Activated CD8-positive, alpha-beta T cell treated with anti-CD3 and anti-CD28 coated beads for 36 hours (primary cell): ENCODE measurements around the gene VAMP8. TPM values are rescaled to one million over a fixed set of nuclear protein-coding genes. Genes with fewer than 3 reads are reported as not detected.

ENCODE experiments used
- ATAC-seq: fragments of 200-7000 bp; cut with Tn5 transposase; one replicate; pipeline ENCODE4 v1.10.0; 2021; ENCODE audit warnings: mild to moderate bottlenecking, moderate library complexity
- CTCF ChIA-PET: fragments of 350-600 bp; sonication (Branson Sonifier 250); formaldehyde crosslinking; loops from one replicate; lab custom pipeline; 2021; ENCODE audit warnings: antibody characterized with exemption; lab: Charles Lee
- POLR2A ChIA-PET: fragments of 350-600 bp; sonication (Branson Sonifier 250); formaldehyde crosslinking; loops from one replicate; lab custom pipeline; 2021; ENCODE audit warnings: antibody characterized with exemption; lab: Charles Lee
- DNase-seq: peaks from one replicate; pipeline ENCODE4 v3.0.0-alpha.2; 2020
- H3K27ac Mint-ChIP-seq: one replicate; pipeline ENCODE4 v1.8.0; 2021; ENCODE audit warnings: mild to moderate bottlenecking, mixed read lengths
- H3K27me3 Mint-ChIP-seq: one replicate; pipeline ENCODE4 v1.8.0; 2021; ENCODE audit warnings: mixed read lengths
- H3K36me3 Mint-ChIP-seq: one replicate; pipeline ENCODE4 v1.8.0; 2021; ENCODE audit warnings: low read depth, mixed read lengths
- H3K4me1 Mint-ChIP-seq: one replicate; pipeline ENCODE4 v1.8.0; 2021; ENCODE audit warnings: low read depth, mixed read lengths
- H3K4me3 Mint-ChIP-seq: one replicate; pipeline ENCODE4 v1.8.0; 2021; ENCODE audit warnings: mild to moderate bottlenecking, moderate library complexity, mixed read lengths
- H3K9me3 Mint-ChIP-seq: one replicate; pipeline ENCODE4 v1.8.0; 2021; ENCODE audit warnings: mixed read lengths
- CTCF ChIP-seq: fragments of 200-600 bp; IDR thresholded peaks from one replicate; pipeline ENCODE4 v1.8.0; 2022; ENCODE audit warnings: antibody characterized with exemption, mild to moderate bottlenecking
- intact Hi-C: fragments of 100-400 bp; cut with micrococcal nuclease; formaldehyde crosslinking; loops from one replicate; pipeline ENCODE4 v1.10.0; 2022
- total RNA-seq, 2 experiments: library from RNA; stranded (reverse); gene quantifications; one replicate each; pipeline ENCODE4 v1.2.3, GENCODE V29; 2021

Gene VAMP8
- total RNA-seq, 2 experiments from 2014 or later = 84.5 to 91.1 TPM

DNA sequence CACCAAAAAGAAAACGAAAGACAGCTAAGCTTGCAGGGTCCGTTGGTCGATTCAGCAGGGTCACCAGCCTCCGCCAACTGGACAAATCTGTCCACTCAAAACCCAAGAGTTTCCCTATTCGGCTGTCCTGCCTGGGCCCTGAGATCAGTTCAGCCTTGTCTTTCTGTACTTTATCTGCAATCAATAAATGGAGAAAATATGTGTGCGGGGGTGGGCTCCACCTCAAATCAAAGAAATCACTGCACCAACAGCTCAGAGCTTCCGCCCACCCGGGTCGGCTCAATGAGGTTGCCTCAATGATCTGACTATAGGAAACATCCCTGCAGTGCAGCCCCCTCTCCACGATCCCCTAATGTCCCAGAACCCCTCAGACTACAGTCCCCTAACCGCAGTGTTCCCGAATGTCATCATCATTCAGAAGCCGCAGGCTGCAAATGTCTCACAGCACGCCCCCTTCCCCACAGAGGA, 16.5 kb upstream of the VAMP8 start:
- ATAC-seq (peak; percentile 28), DNase-seq (peak; percentile 65)
- intact Hi-C loops = no loop called here
- no peak for TF ChIP-seq CTCF
- H3K4me3 Mint-ChIP-seq = peak overlapping the region; percentile 100
- H3K4me1 Mint-ChIP-seq = peaks cover 32% of the 10 kb centered on the region
- H3K27me3 Mint-ChIP-seq = no peaks in the 10 kb centered on the region
- peak overlapping the region; percentile 100 for H3K27ac Mint-ChIP-seq
- H3K36me3 Mint-ChIP-seq = peaks cover 8% of the 10 kb centered on the region
- CTCF ChIA-PET = interaction anchor here (0.9 to 4.1 kb wide), 7 partner anchors 10 to 172 kb away, joined by 3 to 35 read pairs (median 6); partner anchors contain the start of gene SH2D6
- H3K9me3 Mint-ChIP-seq = no peaks in the 10 kb centered on the region
- POLR2A ChIA-PET = interaction anchor here (0.6 to 23.8 kb wide), 11 partner anchors 16 to 155 kb away, joined by 3 to 467 read pairs (median 4); partner anchors contain the start of genes MAT2A, RNF181, SH2D6 and VAMP8

- H3K27me3 Mint-ChIP-seq = no peaks in the 10 kb centered on the region
- H3K9me3 Mint-ChIP-seq = no peaks in the 10 kb centered on the region
- intact Hi-C loops = no loop called here
- H3K4me1 Mint-ChIP-seq = peaks cover 32% of the 10 kb centered on the region
- DNase-seq (peak; percentile 98), ATAC-seq (peak; percentile 95)
- peak within 1 kb of the TSS; percentile 100 for H3K4me3 Mint-ChIP-seq
- H3K27ac Mint-ChIP-seq = peak within 1 kb of the TSS; percentile 100
- POLR2A ChIA-PET = interaction anchor here (0.6 to 23.8 kb wide), 9 partner anchors 9 to 156 kb away, joined by 3 to 467 read pairs (median 4); partner anchors contain the start of genes MAT2A, RNF181 and VAMP8
- CTCF ChIA-PET = interaction anchor here (0.9 to 4.1 kb wide), 5 partner anchors 11 to 173 kb away, joined by 3 to 35 read pairs (median 6); partner anchors contain the start of gene SH2D6
- H3K36me3 Mint-ChIP-seq = peaks cover 8% of the 10 kb centered on the region
- TF ChIP-seq CTCF = no peak
Measured at GRCh38 chr2:85561280-85562212, 15.8 kb upstream of the VAMP8 start, which contains the start of gene GGCX. TSS of gene GGCX (minus strand) at chr2:85561493. CDS start at chr2:85561428, 65 bp downstream.

- ChIA-PET POLR2A (interaction anchor here (0.6 to 23.8 kb wide), 2 partner anchors 19 to 158 kb away, joined by 3 to 467 read pairs; partner anchors contain the start of gene MAT2A), CTCF (no interaction called here)
- Mint-ChIP-seq H3K9me3 (no peaks in the 10 kb centered on the region), H3K36me3 (no peaks in the 10 kb centered on the region), H3K27ac (no peak overlapping the region), H3K27me3 (no peaks in the 10 kb centered on the region), H3K4me1 (peaks cover 25% of the 10 kb centered on the region), H3K4me3 (no peak overlapping the region)
- intact Hi-C loops = no loop called here
- no peak for ATAC-seq
- DNase-seq = no peak
- no peak for TF ChIP-seq CTCF
Measured at GRCh38 chr2:85564144-85564563, 13.2 kb upstream of the VAMP8 start.

DNA sequence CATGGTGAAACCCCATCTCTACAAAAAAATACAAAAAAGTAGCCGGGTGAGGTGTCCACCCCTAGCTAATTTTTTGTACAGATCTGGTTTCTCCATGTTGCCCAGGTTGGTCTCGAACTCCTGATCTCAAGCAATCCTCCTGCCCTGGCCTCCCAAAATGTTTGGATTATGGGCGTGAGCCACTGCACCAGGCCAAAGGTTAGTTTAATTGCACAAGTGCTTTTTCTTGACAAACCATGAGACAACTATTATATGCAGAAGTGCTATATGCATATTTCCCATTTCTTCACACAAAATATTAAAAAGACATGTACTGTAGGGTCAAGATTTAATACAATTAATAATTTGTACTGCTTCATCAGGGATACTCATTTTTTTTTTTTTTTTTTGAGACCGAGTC, 11.1 kb upstream of the VAMP8 start:
- Mint-ChIP-seq H3K36me3 (no peaks in the 10 kb centered on the region), H3K27ac (no peak overlapping the region), H3K4me3 (no peak overlapping the region), H3K27me3 (no peaks in the 10 kb centered on the region), H3K4me1 (peaks cover 9% of the 10 kb centered on the region), H3K9me3 (no peaks in the 10 kb centered on the region)
- ChIA-PET CTCF (interaction anchor here (1.1 to 1.7 kb wide), 3 partner anchors 11 to 19 kb away, joined by 3 to 5 read pairs (median 4); partner anchors contain the start of gene VAMP8), POLR2A (interaction anchor here (23.8 kb wide), 1 partner anchor 22 kb away, joined by 467 read pairs; the partner anchor contains the start of gene MAT2A)
- no peak for TF ChIP-seq CTCF
- ATAC-seq = no peak
- intact Hi-C loops = no loop called here
- DNase-seq = no peak
